Panc1 (cell line): ENCODE measurements around the gene NCKAP5. TPM values are rescaled to one million over a fixed set of nuclear protein-coding genes. Genes with fewer than 3 reads are reported as not detected.

Experiments used
- ATAC-seq: fragments of 200-7000 bp; cut with Tn5 transposase; 2 replicates; pipeline ENCODE4 v1.9.1; 2020; ENCODE audit warnings: mild to moderate bottlenecking, moderate library complexity
- BruUV-seq: library from RNA; stranded (reverse); fragments of 400-500 nt; replicated peaks from 2 replicates; lab custom pipeline; 2021; lab: Mats Ljungman, UMichigan
- CTCF ChIA-PET: fragments of 300-600 bp; sonication (Branson Sonifier 250); formaldehyde crosslinking; loops from one replicate; lab custom pipeline; 2022; ENCODE audit warnings: antibody characterized with exemption; lab: Charles Lee
- POLR2A ChIA-PET: fragments of 300-600 bp; sonication (Branson Sonifier 250); formaldehyde crosslinking; loops from one replicate; lab custom pipeline; 2022; ENCODE audit warnings: antibody characterized with exemption; lab: Charles Lee
- DNase-seq: peaks from one replicate; pipeline ENCODE4 v3.0.0-alpha.2; 2010; ENCODE audit warnings: low read depth, low spot score
- H3K27ac ChIP-seq: 2 replicates; pipeline ENCODE4 v1.5.1; 2011; ENCODE audit warnings: mild to moderate bottlenecking, low read length, inconsistent platforms
- H3K27me3 ChIP-seq: fragments of 200-500 bp; sonication (Bioruptor generic); 2 replicates; pipeline ENCODE4 v1.6.0; 2014; ENCODE audit warnings: low read length, inconsistent platforms; ENCODE audit not compliant: control insufficient read depth, insufficient read depth
- H3K36me3 ChIP-seq: fragments of 200-500 bp; sonication (Bioruptor generic); 2 replicates; pipeline ENCODE4 v1.5.1; 2014; ENCODE audit warnings: inconsistent platforms, mild to moderate bottlenecking, low read length, moderate library complexity; ENCODE audit not compliant: control insufficient read depth, insufficient read depth
- H3K4me1 ChIP-seq: 2 replicates; pipeline ENCODE4 v1.5.1; 2011; ENCODE audit warnings: inconsistent platforms, mild to moderate bottlenecking, low read length, moderate library complexity; ENCODE audit not compliant: control insufficient read depth, insufficient read depth
- H3K4me3 ChIP-seq, 2 experiments: 2 replicates each; pipeline ENCODE4 v1.5.1; 2011 to 2012; ENCODE audit warnings: low read depth in 2 of 2, low read length in 2 of 2, mild to moderate bottlenecking in 2 of 2, inconsistent platforms in 1 of 2, moderate library complexity in 1 of 2
- H3K9me3 ChIP-seq: fragments of 200-500 bp; sonication (Bioruptor generic); 2 replicates; pipeline ENCODE4 v1.5.1; 2014; ENCODE audit warnings: low read depth, mild to moderate bottlenecking, inconsistent platforms, low read length, moderate library complexity; ENCODE audit not compliant: control insufficient read depth, insufficient read depth
- POLR2AphosphoS5 ChIP-seq: IDR thresholded peaks from 2 replicates; pipeline ENCODE4 v1.6.1; 2012; ENCODE audit warnings: mild to moderate bottlenecking, low read depth, low read length, moderate library complexity
- REST ChIP-seq, 2 experiments: IDR thresholded peaks; 2 replicates each; pipeline ENCODE4 v1.6.1; 2011 to 2012; ENCODE audit warnings: low read depth in 2 of 2, control low read depth in 1 of 2, low read length in 1 of 2, mild to moderate bottlenecking in 1 of 2, moderate library complexity in 1 of 2; ENCODE audit not compliant: insufficient read depth in 1 of 2
- SIN3A ChIP-seq: IDR thresholded peaks from 2 replicates; pipeline ENCODE4 v1.6.1; 2012; ENCODE audit warnings: low read depth, mild to moderate bottlenecking, low read length, moderate library complexity, borderline replicate concordance; ENCODE audit not compliant: insufficient read depth
- TCF7L2 ChIP-seq: IDR thresholded peaks from 2 replicates; pipeline ENCODE4 v1.6.1; 2011; ENCODE audit warnings: mild to moderate bottlenecking, low read depth, low read length, inconsistent platforms
- in situ Hi-C: cut with HindIII; loops from 2 replicates; pipeline ENCODE4 v1.10.0; 2016; ENCODE audit warnings: low sequenced_read_pairs, low pct_unique_long_range_greater_than_20kb
- intact Hi-C: fragments of 100-400 bp; cut with micrococcal nuclease; formaldehyde crosslinking; loops from one replicate; pipeline ENCODE4 v1.10.0; 2022; ENCODE audit not compliant: unreplicated experiment
- total RNA-seq: library from RNA; stranded (reverse); gene quantifications from one replicate; pipeline ENCODE4 v1.2.1, GENCODE V29; 2021; ENCODE audit not compliant: unreplicated experiment
- TF ChIP-seq, protein P1 (sequence below): fragments of 450-650 bp; IDR thresholded peaks from 2 replicates; pipeline ENCODE4 v1.5.1; 2017; ENCODE audit warnings: mild to moderate bottlenecking

NCKAP5 gene
- total RNA-seq, 1 experiment from 2014 or later, result 0.10 TPM

GRCh38 chr2:132797556-132797955 is 770.7 kb downstream of the NCKAP5 start:
- Histone ChIP-seq H3K4me3 (no peak overlapping the region), H3K27me3 (no peaks in the 10 kb centered on the region)
- intact Hi-C loops, result no loop called here

GRCh38 chr2:132797071-132797470 is 771.2 kb downstream of the NCKAP5 start:
- H3K4me1 ChIP-seq, result no peaks in the 10 kb centered on the region
- H3K4me3 ChIP-seq, result no peak overlapping the region
- ChIA-PET CTCF (no interaction called here), POLR2A (no interaction called here)
- H3K27ac ChIP-seq, result no peak overlapping the region
- no peaks in the 10 kb centered on the region for H3K36me3 ChIP-seq
- TF ChIP-seq TCF7L2 (no peak), POLR2AphosphoS5 (no peak), SIN3A (no peak), REST (IDR thresholded peaks at IDR 0.05; ENCODE audit: insufficient read depth in 1 of 2, low read depth in 2 of 2, low read length in 1 of 2) (no peak)
- TF ChIP-seq, protein P1, sequence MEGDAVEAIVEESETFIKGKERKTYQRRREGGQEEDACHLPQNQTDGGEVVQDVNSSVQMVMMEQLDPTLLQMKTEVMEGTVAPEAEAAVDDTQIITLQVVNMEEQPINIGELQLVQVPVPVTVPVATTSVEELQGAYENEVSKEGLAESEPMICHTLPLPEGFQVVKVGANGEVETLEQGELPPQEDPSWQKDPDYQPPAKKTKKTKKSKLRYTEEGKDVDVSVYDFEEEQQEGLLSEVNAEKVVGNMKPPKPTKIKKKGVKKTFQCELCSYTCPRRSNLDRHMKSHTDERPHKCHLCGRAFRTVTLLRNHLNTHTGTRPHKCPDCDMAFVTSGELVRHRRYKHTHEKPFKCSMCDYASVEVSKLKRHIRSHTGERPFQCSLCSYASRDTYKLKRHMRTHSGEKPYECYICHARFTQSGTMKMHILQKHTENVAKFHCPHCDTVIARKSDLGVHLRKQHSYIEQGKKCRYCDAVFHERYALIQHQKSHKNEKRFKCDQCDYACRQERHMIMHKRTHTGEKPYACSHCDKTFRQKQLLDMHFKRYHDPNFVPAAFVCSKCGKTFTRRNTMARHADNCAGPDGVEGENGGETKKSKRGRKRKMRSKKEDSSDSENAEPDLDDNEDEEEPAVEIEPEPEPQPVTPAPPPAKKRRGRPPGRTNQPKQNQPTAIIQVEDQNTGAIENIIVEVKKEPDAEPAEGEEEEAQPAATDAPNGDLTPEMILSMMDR, result no peak
- DNase-seq (no peak), ATAC-seq (no peak)
- no TSS peak for BruUV-seq
- intact Hi-C loops, result no loop called here
- no peaks in the 10 kb centered on the region for H3K9me3 ChIP-seq
- in situ Hi-C loops, result no loop called here
- no peaks in the 10 kb centered on the region for H3K27me3 ChIP-seq

More at GRCh38 chr2:132797556-132797955, 770.7 kb downstream of the NCKAP5 start:
- in situ Hi-C loops, result no loop called here
- POLR2A ChIA-PET, result no interaction called here
- Histone ChIP-seq H3K9me3 (no peaks in the 10 kb centered on the region), H3K4me1 (no peaks in the 10 kb centered on the region), H3K36me3 (no peaks in the 10 kb centered on the region), H3K27ac (no peak overlapping the region)
- CTCF ChIA-PET, result no interaction called here
- no peak for DNase-seq
- TF ChIP-seq, protein P1, result no peak
- no peak for TF ChIP-seq POLR2AphosphoS5
- no peak for TF ChIP-seq SIN3A
- no peak for TF ChIP-seq TCF7L2
- TF ChIP-seq REST (IDR thresholded peaks at IDR 0.05; ENCODE audit: insufficient read depth in 1 of 2, low read depth in 2 of 2, low read length in 1 of 2), result no peak
- ATAC-seq, result no peak
- BruUV-seq, result no TSS peak
